NCI-H345 treated with DMSO at 0.1 percent for 48 hours (cell line): ENCODE measurements around the gene GRPR.

Source experiments
- DNase-seq: peaks from one replicate; lab custom pipeline; 2025; ENCODE audit not compliant: unreplicated experiment; lab: John Stamatoyannopoulos, UW

Gene GRPR

GRCh38 chrX:16123222-16123786 is at the start of gene GRPR:
Gene GRPR (plus strand): TSS chrX:16123565. CDS start chrX:16123954, 389 bp downstream.
- peak; percentile 76 for DNase-seq

GRCh38 chrX:16075087-16075486 is 48.3 kb upstream of the GRPR start:
- no peak for DNase-seq

GRCh38 chrX:16076834-16077233 is 46.5 kb upstream of the GRPR start:
- DNase-seq = no peak

GRCh38 chrX:16077811-16078210 is 45.6 kb upstream of the GRPR start:
- DNase-seq = no peak

DNA sequence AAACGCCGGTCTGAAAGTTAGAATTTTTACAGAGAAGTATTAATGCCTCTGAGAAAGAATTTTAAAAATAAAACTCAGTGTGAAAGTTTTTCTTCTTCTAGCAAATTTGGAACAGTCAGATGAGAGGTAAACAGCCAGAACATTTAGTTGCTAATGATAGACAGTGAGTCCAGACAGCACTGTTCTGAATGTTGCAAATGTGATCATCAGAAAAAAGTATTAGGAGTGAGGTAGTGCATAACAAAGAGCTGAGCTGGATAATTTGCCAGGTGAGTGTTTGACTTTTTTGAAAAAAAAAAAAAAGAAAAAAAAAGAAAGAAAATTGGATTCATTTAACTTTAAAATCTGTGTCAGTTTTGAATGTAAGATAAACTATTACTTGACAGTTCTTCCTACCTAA is 42.0 kb upstream of the GRPR start:
- DNase-seq = no peak

GRCh38 chrX:16082470-16083085 is 40.8 kb upstream of the GRPR start:
- no peak for DNase-seq

DNA sequence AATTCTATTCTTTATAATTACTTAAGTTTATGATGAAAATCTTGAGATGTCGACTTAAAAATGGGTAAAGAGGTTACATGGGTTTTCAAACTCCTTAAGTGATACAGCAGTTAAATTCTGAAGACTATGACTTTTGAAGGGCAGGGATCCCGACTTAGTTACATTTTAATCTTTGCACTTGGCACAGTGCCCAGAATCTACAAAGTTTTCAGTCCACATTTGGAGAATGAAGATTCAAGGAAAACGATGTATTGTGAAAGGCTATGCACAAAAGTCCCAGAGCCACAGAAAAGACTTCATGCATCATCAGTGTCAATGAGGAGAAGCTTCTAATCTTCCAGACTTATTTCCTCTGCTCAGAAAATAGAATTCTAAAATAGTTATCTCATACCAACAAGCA is 36.3 kb upstream of the GRPR start:
- no peak for DNase-seq

- no peak for DNase-seq
Measured at GRCh38 chrX:16089086-16089485, 34.3 kb upstream of the GRPR start.

GRCh38 chrX:16096141-16096540 is 27.2 kb upstream of the GRPR start:
- no peak for DNase-seq

- DNase-seq = no peak
Measured at GRCh38 chrX:16100673-16101072, 22.7 kb upstream of the GRPR start.

DNA sequence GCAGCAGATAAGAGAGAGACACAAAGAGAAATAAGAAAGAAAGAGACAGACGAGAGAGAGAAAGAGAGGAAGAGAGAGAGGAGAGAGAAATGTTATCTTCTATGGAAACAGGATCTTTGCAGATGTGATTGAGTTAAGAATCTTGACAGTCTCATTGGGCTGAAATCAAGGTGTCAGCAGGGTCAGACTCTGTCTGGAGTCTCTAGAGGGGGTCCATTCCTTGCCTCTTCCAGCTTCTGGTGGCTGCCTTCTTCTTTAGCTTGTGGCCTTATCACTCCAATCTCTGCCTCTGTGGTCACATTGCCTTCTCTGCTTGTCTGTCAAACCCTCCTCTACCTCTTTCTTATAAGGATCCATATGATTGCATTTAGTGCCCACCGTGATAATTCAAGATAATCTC is 21.8 kb upstream of the GRPR start:
- no peak for DNase-seq

DNA sequence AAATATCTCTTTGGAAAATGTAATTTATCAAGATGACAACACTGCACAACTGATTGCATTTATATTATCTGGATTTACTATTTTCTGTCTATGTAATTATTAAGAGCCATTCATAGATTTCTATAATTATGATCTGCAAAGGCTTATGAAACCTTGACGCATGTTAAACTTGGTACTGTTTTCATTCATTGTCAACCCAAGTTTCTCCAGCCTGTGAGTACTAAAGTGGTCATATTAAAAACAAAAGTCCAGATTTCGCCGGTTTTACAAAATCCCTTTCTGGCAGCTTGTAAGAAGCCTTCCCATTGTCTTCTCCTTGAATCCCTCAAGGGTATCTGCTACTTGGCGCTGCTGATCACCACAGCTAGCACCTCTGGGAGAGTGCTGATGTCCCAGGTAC is 19.7 kb upstream of the GRPR start:
- no peak for DNase-seq

- no peak for DNase-seq
Measured at GRCh38 chrX:16112428-16112827, 10.9 kb upstream of the GRPR start.

- no peak for DNase-seq
Measured at GRCh38 chrX:16113978-16114565, 9.3 kb upstream of the GRPR start.

DNA sequence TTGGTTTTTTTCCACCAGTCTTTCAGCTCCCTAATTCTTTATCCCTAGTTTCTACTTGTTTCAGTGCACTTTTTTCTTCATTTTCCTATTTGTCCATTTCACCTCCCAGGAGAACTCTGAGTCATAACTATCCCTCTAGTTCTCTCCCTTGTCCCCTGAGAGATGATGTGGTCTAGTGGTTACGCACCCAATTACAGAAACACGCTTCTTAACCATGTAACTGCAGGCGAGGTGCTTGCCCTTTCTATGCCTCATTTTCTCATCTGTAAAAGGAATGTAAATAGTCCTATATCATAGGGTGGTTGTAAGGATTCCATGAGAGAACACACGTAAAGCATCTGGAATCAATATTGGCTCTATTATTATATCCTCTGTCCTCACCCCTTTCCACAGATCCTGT is 8.8 kb upstream of the GRPR start:
- DNase-seq = no peak

- no peak for DNase-seq
Measured at GRCh38 chrX:16119353-16120220, 3.8 kb upstream of the GRPR start.

DNA sequence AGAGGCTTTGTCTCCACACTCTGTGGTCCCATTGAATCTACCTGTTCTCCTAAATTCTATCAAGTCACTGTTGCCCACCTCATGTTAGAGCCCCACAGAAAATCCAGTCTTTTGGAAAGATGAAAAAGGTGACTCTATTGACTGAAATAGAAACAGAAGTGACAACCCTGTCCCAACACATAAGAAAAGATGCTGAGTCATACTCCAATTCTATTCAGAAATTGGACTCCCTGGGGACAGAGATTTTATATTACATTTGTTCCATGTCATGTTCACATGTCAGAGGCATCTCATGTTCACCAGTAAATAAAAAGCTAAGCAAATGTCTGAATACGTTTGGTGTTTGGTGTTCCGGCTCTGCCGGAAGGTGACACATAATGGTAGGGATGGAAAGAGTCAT is 2.9 kb upstream of the GRPR start:
- DNase-seq = no peak

DNA sequence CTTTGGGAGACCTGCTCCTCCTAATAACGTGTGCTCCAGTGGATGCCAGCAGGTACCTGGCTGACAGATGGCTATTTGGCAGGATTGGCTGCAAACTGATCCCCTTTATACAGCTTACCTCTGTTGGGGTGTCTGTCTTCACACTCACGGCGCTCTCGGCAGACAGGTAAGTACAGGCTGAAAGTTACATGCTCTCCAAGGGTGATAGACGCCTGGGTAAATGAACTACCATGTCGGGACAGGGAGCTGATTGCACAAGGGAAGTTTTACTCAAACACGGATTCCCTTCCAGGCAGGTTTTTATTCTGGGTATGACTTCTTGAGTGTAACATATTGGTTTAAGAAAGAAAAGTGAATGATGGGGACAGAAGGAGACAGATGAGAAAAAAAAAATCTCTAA is 836 bp downstream of the GRPR start:
- DNase-seq = no peak

DNA sequence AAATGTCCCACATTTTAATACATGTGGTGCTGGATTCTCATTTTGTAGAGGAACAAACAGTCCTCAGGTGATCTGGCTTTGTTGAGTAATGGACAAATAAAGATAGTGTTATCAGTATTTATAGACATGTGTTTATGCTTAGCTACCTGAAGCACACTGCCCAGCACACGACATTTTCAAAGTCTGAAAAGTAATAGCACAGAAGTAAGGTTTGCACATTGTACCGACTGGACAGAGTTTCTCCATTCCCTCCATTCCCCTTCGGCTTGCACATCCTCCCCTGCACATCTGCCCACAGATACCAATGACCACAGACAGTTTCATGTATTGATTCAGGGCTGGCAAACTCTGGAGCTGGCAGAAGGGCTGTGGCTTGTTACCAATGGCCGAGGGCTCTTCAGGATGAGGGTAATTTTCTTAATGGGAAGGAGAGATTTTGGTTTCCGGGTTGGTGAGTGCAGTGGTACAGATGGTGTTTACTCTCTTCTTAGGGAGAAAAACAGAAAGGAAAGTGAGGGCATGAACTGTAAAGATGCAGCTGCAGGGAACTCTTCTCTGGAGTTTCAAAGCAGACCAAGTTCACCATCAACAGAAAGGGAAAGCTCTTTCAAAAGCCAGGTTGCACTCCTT is 2.3 kb downstream of the GRPR start:
- peak; percentile 43 for DNase-seq

DNA sequence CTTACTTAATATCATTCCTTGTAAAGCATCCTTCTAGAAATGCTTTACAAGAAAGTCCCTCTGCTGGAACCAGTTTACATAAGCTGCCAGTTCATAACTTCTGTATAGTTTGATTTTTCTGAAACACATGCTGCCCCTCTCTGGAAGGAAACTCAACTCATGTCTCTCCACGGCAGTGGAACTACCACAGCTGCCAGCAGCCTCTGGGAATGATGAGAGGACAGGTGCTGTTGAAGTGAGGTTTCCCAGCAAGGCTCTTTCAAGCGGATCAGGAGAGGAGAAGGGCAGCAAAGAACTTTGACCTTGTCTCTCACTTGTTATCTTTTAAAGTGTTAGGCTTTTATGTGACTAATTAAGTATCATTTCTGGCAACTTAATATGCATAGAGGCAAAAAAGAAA is 7.3 kb downstream of the GRPR start:
- DNase-seq = no peak

GRCh38 chrX:16134936-16135335 is 11.6 kb downstream of the GRPR start:
- no peak for DNase-seq
